ENCODE results near the gene NQO1.

Gene NQO1

DNA sequence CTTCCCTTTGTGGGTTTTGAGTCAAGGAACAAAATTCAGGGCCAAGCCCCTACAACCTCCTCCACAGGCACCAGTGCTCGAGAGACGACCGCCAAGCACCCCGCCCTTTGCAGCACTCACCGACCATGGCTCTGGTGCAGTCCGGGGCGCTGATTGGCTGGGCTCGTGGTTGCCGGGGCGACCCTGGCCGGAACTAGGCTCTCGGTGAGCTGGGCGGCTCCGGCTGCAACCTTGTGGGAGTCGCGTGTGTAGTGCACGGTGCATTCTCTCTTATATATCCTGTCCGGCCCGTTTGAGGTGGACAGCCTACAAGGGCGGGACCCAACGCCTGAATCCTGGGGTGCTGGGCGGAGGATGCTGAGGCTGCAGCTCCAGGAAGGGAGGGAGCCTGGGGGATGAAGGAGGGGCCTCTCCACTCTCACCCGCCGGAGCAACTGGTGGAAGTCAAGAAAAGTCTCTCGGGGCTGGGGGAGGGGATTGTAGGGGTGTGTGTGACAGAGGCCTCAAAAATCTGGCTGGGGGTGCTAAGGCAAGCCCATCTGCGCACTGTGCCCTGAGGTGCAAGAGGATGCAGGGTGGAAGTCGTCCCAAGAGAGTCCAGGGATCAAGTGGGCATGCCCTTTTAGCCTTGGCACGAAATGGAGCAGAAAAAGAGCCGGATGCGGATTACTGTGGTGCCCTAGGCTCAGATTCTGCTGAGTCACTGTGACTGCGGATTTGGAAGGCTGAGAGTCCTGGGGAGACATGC lies at the start of gene NQO1:
NQO1 (minus strand) TSS at position 248 of the 748 bp plus-strand sequence; CDS start at position 127, 121 bp downstream.
- CTCF ChIA-PET = interaction anchor here (0.7 to 9.6 kb wide), 6 partner anchors 9 to 328 kb away, joined by 3 to 69 read pairs (median 3); partner anchors contain the start of gene NOB1
- TF ChIP-seq, protein P1, sequence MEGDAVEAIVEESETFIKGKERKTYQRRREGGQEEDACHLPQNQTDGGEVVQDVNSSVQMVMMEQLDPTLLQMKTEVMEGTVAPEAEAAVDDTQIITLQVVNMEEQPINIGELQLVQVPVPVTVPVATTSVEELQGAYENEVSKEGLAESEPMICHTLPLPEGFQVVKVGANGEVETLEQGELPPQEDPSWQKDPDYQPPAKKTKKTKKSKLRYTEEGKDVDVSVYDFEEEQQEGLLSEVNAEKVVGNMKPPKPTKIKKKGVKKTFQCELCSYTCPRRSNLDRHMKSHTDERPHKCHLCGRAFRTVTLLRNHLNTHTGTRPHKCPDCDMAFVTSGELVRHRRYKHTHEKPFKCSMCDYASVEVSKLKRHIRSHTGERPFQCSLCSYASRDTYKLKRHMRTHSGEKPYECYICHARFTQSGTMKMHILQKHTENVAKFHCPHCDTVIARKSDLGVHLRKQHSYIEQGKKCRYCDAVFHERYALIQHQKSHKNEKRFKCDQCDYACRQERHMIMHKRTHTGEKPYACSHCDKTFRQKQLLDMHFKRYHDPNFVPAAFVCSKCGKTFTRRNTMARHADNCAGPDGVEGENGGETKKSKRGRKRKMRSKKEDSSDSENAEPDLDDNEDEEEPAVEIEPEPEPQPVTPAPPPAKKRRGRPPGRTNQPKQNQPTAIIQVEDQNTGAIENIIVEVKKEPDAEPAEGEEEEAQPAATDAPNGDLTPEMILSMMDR (IDR thresholded peaks at IDR 0.05; ENCODE audit: insufficient read depth, low read length, missing control alignments) = no peak
- POLR2A ChIA-PET = interaction anchor here (0.6 to 3.4 kb wide), 8 partner anchors 9 to 331 kb away, joined by 3 to 11 read pairs (median 4); partner anchors contain the start of gene NOB1
- peak within 1 kb of the TSS; percentile 68 for H3K4me3 ChIP-seq (ENCODE audit: low read depth, low read length)
- peak; percentile 75 for DNase-seq (ENCODE audit: low read depth, low spot score)

DNA sequence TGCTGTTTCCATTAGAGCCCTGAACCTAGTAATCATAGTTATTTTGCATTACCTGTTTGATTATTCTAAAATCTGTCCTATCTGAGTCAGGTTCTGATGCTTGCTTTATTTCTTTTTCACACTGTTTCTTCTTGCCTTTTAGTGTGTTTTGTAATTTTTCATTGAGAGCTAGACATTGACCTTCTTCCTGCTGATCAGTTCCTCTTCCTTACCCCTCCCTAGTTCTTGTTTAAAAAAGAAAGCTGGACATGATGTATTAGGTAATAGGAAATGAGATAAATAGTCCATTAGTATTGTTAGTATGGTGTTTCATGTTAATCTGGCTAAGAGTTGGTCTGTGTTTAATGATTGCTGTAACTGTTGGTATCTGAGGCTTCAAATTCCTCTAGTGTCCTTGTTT lies 49.2 kb upstream of the NQO1 start:
- POLR2A ChIA-PET = interaction anchor here (0.5 kb wide), 1 partner anchor 1747 kb away, joined by 3 read pairs; no protein-coding TSS in a partner anchor
- no peak for DNase-seq (ENCODE audit: low read depth, low spot score)
- CTCF ChIA-PET = interaction anchor here (1.4 to 3.3 kb wide), 2 partner anchors 21 to 379 kb away, joined by 3 to 13 read pairs; no protein-coding TSS in a partner anchor
- no peak overlapping the region for H3K4me3 ChIP-seq (ENCODE audit: low read depth, low read length)
- TF ChIP-seq, protein P1 (IDR thresholded peaks at IDR 0.05; ENCODE audit: insufficient read depth, low read length, missing control alignments) = no peak

DNA sequence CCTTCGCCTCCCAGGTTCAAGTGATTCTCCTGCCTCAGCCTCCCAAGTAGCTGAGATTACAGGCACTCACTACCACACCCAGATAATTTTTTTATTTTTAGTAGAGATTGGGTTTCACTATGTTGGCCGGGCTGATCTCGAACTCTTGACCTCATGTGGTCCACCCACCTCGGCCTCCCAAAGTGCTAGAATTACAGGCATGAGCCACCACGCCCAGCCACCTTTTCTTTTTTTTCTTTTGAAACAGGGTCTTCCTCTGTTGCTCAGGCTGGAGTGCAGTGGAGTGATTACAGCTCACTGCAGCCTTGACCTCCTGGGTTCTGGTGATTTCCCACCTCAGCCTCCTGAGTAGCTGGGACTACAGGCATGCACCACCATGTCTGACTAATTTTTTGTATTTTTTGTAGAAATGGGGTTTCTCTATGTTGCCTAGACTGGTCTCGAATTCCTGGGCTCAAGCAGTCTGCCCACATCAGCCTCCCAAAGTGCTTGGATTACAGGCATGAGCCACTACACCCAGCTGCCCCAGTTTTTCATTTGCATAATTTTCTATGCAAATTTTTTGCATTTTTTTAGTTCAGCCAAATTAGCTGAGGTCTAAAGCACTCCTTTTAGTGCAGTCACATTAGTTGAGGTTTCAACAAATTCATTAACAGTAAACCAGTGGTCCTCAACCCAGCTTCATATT lies 47.0 kb upstream of the NQO1 start:
- TF ChIP-seq, protein P1 (IDR thresholded peaks at IDR 0.05; ENCODE audit: insufficient read depth, low read length, missing control alignments) = no peak
- ChIA-PET POLR2A (no interaction called here), CTCF (interaction anchor here (1.1 to 6.2 kb wide), 3 partner anchors 17 to 157 kb away, joined by 6 to 28 read pairs (median 8); partner anchors contain the start of gene NOB1)
- DNase-seq (ENCODE audit: low read depth, low spot score) = no peak
- H3K4me3 ChIP-seq (ENCODE audit: low read depth, low read length) = no peak overlapping the region

DNA sequence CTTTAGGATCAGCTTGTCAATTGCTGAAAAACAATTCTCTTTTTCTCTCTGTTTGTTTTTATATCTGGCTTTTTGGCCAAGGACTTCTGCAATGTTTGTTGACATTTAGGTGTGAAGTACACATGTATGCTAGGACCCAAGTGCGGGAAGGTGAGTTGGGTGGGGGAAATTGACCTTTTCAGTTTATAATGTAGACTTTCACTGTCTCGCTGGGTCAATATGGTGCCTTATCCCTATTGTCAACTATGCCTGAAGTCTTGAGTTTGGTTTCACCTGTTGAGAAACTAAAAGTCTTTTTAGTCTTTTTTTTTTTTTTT lies 45.2 kb upstream of the NQO1 start:
- no peak for DNase-seq (ENCODE audit: low read depth, low spot score)
- TF ChIP-seq, protein P1 (IDR thresholded peaks at IDR 0.05; ENCODE audit: insufficient read depth, low read length, missing control alignments) = no peak
- H3K4me3 ChIP-seq (ENCODE audit: low read depth, low read length) = no peak overlapping the region
- ChIA-PET POLR2A (no interaction called here), CTCF (interaction anchor here (1.5 to 6.2 kb wide), 2 partner anchors 16 to 25 kb away, joined by 5 to 28 read pairs; partner anchors contain the start of gene NOB1)

DNA sequence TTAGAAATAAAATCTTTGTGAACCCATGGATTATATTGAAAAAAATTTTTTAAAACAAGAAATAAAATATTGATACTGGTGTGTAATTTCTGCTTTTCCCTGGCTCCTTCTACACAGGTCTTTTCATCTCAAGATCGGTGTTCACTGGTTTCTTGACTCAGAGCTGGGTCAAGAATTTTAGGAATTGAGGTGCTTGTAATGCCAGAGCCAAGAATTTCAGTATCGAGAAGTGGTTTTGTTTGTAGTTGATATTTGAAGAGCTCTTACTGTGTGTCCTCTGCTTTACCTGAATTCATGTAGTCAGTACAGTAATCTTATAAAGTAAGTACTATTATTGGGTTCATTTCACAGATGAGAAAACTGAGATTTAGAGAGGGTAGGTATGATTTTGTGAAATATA lies 43.0 kb upstream of the NQO1 start:
- TF ChIP-seq, protein P1 (IDR thresholded peaks at IDR 0.05; ENCODE audit: insufficient read depth, low read length, missing control alignments) = no peak
- H3K4me3 ChIP-seq (ENCODE audit: low read depth, low read length) = no peak overlapping the region
- DNase-seq (ENCODE audit: low read depth, low spot score) = no peak
- ChIA-PET CTCF (interaction anchor here (1.4 to 6.2 kb wide), 2 partner anchors 13 to 28 kb away, joined by 3 to 28 read pairs; partner anchors contain the start of gene NOB1), POLR2A (interaction anchor here (0.6 kb wide), 1 partner anchor 66 kb away, joined by 3 read pairs; no protein-coding TSS in a partner anchor)

DNA sequence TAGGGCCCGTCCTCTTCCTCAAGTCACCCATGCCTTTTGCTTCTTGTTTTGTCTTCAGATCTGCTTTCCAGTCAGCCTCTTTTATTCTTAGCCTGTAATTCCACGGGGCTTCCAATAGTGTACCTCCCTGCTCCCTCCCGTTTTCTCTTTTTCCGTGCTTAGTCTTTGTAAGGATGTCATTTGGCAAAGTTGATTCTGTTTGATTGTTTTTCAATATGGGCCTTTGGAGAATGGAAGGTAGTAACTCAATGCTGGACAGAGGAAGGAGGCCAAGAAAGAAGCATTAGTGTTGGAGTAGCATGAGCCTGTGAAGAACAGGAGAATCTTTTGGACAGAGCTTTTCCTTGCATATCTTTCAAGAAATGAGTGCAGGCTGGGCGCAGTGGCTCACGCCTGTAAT lies 42.3 kb upstream of the NQO1 start:
- DNase-seq (ENCODE audit: low read depth, low spot score) = no peak
- CTCF ChIA-PET = interaction anchor here (6.2 kb wide), 1 partner anchor 13 kb away, joined by 28 read pairs; the partner anchor contains the start of gene NOB1
- POLR2A ChIA-PET = no interaction called here
- no peak overlapping the region for H3K4me3 ChIP-seq (ENCODE audit: low read depth, low read length)
- TF ChIP-seq, protein P1 (IDR thresholded peaks at IDR 0.05; ENCODE audit: insufficient read depth, low read length, missing control alignments) = no peak

Data from AG04449 (cell line).